HL-60 (cell line): ENCODE measurements around the gene KCNT2.

Experiments used
- POLR2AphosphoS5 ChIP-seq: IDR thresholded peaks from 2 replicates; pipeline ENCODE4 v1.6.1; 2012; ENCODE audit warnings: low read depth
- TF ChIP-seq, protein P1 (sequence below): IDR thresholded peaks from one replicate; pipeline ENCODE4 v1.5.1; 2011; ENCODE audit warnings: low read length, control low read depth, inconsistent platforms; ENCODE audit not compliant: insufficient read depth
- TF ChIP-seq, protein P2 (sequence below): IDR thresholded peaks from 2 replicates; pipeline ENCODE4 v1.6.1; 2012; ENCODE audit warnings: low read depth; ENCODE audit not compliant: insufficient replicate concordance

DNA sequence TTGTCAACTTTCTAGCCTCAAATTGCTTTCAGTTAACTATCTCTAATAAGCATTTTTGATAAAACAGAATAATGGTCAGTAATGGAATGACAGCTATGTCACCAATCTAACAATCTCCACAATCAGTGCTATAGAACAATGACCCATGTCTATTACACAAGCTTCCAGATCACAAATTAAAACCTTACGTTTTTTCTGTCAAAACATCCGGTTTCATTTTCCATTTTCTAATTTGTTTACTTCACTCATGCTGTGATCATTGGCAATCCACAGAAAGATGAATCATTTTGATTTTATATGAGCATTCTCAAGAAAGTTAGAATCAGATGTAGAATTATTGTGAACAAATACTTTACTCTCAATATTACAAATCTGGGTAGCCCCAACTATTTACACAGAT lies 80.3 kb downstream of the KCNT2 start:
- TF ChIP-seq, protein P1, sequence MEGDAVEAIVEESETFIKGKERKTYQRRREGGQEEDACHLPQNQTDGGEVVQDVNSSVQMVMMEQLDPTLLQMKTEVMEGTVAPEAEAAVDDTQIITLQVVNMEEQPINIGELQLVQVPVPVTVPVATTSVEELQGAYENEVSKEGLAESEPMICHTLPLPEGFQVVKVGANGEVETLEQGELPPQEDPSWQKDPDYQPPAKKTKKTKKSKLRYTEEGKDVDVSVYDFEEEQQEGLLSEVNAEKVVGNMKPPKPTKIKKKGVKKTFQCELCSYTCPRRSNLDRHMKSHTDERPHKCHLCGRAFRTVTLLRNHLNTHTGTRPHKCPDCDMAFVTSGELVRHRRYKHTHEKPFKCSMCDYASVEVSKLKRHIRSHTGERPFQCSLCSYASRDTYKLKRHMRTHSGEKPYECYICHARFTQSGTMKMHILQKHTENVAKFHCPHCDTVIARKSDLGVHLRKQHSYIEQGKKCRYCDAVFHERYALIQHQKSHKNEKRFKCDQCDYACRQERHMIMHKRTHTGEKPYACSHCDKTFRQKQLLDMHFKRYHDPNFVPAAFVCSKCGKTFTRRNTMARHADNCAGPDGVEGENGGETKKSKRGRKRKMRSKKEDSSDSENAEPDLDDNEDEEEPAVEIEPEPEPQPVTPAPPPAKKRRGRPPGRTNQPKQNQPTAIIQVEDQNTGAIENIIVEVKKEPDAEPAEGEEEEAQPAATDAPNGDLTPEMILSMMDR, result no peak
- TF ChIP-seq POLR2AphosphoS5, result no peak
- TF ChIP-seq, protein P2, sequence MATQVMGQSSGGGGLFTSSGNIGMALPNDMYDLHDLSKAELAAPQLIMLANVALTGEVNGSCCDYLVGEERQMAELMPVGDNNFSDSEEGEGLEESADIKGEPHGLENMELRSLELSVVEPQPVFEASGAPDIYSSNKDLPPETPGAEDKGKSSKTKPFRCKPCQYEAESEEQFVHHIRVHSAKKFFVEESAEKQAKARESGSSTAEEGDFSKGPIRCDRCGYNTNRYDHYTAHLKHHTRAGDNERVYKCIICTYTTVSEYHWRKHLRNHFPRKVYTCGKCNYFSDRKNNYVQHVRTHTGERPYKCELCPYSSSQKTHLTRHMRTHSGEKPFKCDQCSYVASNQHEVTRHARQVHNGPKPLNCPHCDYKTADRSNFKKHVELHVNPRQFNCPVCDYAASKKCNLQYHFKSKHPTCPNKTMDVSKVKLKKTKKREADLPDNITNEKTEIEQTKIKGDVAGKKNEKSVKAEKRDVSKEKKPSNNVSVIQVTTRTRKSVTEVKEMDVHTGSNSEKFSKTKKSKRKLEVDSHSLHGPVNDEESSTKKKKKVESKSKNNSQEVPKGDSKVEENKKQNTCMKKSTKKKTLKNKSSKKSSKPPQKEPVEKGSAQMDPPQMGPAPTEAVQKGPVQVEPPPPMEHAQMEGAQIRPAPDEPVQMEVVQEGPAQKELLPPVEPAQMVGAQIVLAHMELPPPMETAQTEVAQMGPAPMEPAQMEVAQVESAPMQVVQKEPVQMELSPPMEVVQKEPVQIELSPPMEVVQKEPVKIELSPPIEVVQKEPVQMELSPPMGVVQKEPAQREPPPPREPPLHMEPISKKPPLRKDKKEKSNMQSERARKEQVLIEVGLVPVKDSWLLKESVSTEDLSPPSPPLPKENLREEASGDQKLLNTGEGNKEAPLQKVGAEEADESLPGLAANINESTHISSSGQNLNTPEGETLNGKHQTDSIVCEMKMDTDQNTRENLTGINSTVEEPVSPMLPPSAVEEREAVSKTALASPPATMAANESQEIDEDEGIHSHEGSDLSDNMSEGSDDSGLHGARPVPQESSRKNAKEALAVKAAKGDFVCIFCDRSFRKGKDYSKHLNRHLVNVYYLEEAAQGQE, result no peak
